SU-DHL-6 (cell line): Measurements from ENCODE around the gene ABCA4.

ENCODE experiments used
- CTCF ChIP-seq: fragments of 200-600 bp; sonication (generic); IDR thresholded peaks from one replicate; pipeline ENCODE4 v1.5.1; 2017; ENCODE audit warnings: antibody characterized with exemption, mild to moderate bottlenecking, low read length, moderate library complexity; ENCODE audit not compliant: insufficient read depth, poor library complexity, severe bottlenecking
- EZH2phosphoT487 ChIP-seq: fragments of 200-600 bp; sonication (generic), shearing (Covaris generic); conservative IDR thresholded peaks from 2 replicates; pipeline ENCODE4 v1.6.1; 2018; ENCODE audit warnings: mild to moderate bottlenecking, antibody characterized with exemption, low read length, moderate library complexity, mixed read lengths

- no peak for TF ChIP-seq CTCF
- TF ChIP-seq EZH2phosphoT487 = no peak
Measured at GRCh38 chr1:94143809-94144176, 22.8 kb upstream of the ABCA4 start.
